Mesenteric fat pad (tissue), 1 donor: ENCODE measurements around the gene CFAP92. TPM values are rescaled to one million over a fixed set of nuclear protein-coding genes. Genes with fewer than 3 reads are reported as not detected.
"Not testable (repeated sequence)": the region's sequence is repeated elsewhere in the genome, so short reads cannot be mapped to it uniquely, and the experiment has no call there.

Experiments
- DNase-seq: peaks from one replicate; pipeline ENCODE4 v3.0.0-alpha.2; 2020; ENCODE audit warnings: low spot score
- total RNA-seq: library from RNA; stranded (reverse); fragmentation: NEBNext Ultra II Directional; extraction: Animal tissue kit (Norgen Biotek cat#: 25700); gene quantifications from one replicate; pipeline ENCODE4 v1.2.1, GENCODE V29; 2021
- donor health status: DM: yes; HTN: yes; CAD: no.

CFAP92 gene
- total RNA-seq, 1 donor from 2014 or later: 0.64 TPM

- DNase-seq: peak; percentile 60
Observed at GRCh38 chr3:128942161-128942952, 51.5 kb downstream of the CFAP92 start.

- no peak for DNase-seq
Observed at GRCh38 chr3:128940252-128940651, 53.6 kb downstream of the CFAP92 start.

- DNase-seq: no peak
Observed at GRCh38 chr3:128936341-128936740, 57.5 kb downstream of the CFAP92 start.

- no peak for DNase-seq
Observed at GRCh38 chr3:128935922-128936321, 58.0 kb downstream of the CFAP92 start.

- DNase-seq: peak; percentile 43
Observed at GRCh38 chr3:128933922-128934253, 60.0 kb downstream of the CFAP92 start.

- DNase-seq: peak; percentile 75
Observed at GRCh38 chr3:128933213-128933921, 60.5 kb downstream of the CFAP92 start.

- peak; percentile 75 for DNase-seq
Observed at GRCh38 chr3:128932516-128933212, 61.2 kb downstream of the CFAP92 start.

- DNase-seq: peak; percentile 49
Observed at GRCh38 chr3:128931046-128931445, 62.8 kb downstream of the CFAP92 start.

- DNase-seq: no peak
Observed at GRCh38 chr3:128929364-128929763, 64.5 kb downstream of the CFAP92 start.

- not testable (repeated sequence) for DNase-seq
Observed at GRCh38 chr3:128923986-128924385, 69.9 kb downstream of the CFAP92 start.

- DNase-seq: no peak
Observed at GRCh38 chr3:128923576-128923975, 70.3 kb downstream of the CFAP92 start.

- DNase-seq: peak; percentile 53
Observed at GRCh38 chr3:128922804-128923459, 70.9 kb downstream of the CFAP92 start.

- DNase-seq: no peak
Observed at GRCh38 chr3:128919988-128920387, 73.9 kb downstream of the CFAP92 start.

- DNase-seq: no peak
Observed at GRCh38 chr3:128917291-128917690, 76.6 kb downstream of the CFAP92 start.

- DNase-seq: peak; percentile 53
Observed at GRCh38 chr3:128914966-128915645, 78.8 kb downstream of the CFAP92 start.

GRCh38 chr3:128911911-128912310 is 82.0 kb downstream of the CFAP92 start:
- DNase-seq: peak; percentile 83

- DNase-seq: peak; percentile 82
Observed at GRCh38 chr3:128910006-128910405, 83.9 kb downstream of the CFAP92 start.

- peak; percentile 79 for DNase-seq
Observed at GRCh38 chr3:128908951-128909350, 84.9 kb downstream of the CFAP92 start.

- DNase-seq: peak; percentile 71
Observed at GRCh38 chr3:128907706-128908445, 86.0 kb downstream of the CFAP92 start.
